Measurements from ENCODE around the gene S100P.

GRCh38 chr4:6680372-6681034, 13.2 kb upstream of the S100P start:
- TF ChIP-seq, protein P1, sequence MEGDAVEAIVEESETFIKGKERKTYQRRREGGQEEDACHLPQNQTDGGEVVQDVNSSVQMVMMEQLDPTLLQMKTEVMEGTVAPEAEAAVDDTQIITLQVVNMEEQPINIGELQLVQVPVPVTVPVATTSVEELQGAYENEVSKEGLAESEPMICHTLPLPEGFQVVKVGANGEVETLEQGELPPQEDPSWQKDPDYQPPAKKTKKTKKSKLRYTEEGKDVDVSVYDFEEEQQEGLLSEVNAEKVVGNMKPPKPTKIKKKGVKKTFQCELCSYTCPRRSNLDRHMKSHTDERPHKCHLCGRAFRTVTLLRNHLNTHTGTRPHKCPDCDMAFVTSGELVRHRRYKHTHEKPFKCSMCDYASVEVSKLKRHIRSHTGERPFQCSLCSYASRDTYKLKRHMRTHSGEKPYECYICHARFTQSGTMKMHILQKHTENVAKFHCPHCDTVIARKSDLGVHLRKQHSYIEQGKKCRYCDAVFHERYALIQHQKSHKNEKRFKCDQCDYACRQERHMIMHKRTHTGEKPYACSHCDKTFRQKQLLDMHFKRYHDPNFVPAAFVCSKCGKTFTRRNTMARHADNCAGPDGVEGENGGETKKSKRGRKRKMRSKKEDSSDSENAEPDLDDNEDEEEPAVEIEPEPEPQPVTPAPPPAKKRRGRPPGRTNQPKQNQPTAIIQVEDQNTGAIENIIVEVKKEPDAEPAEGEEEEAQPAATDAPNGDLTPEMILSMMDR (IDR thresholded peaks at IDR 0.05 in 8 of 11, conservative IDR thresholded peaks at IDR 0.05 in 3 of 11): no peak
- TF ChIP-seq POLR2A (IDR thresholded peaks at IDR 0.05) (no peak), POLR2AphosphoS5 (IDR thresholded peaks at IDR 0.05) (peak in 2 of 3 donors; percentile 10 to 40)

Data from spleen (tissue), 7 donors.